Spleen (tissue), 7 donors: ENCODE data around the gene PSME1.
A peak's percentile ranks its signal among the peaks of the same experiment; 100 is the strongest.

ENCODE experiments used
- CTCF ChIP-seq, 11 experiments: fragments of 200-600 bp in 7 of 11; fragments of 450-650 bp in 4 of 11; sonication (generic) in 4 of 11; IDR thresholded peaks in 8 of 11; conservative IDR thresholded peaks in 3 of 11; 1 replicate in 7 of 11; 2 replicates in 4 of 11; pipeline versions ENCODE4 v1.4.0 to v1.8.0; 2016 to 2021; ENCODE audit warnings: antibody characterized with exemption in 11 of 11, inconsistent platforms in 4 of 11, mild to moderate bottlenecking in 1 of 11
- POLR2A ChIP-seq, 3 donors: fragments of 450-650 bp; IDR thresholded peaks; one replicate each; pipeline ENCODE4 v1.5.1; 2017; ENCODE audit warnings: antibody characterized with exemption in 3 of 3, mild to moderate bottlenecking in 1 of 3
- POLR2AphosphoS5 ChIP-seq, 3 donors: sonication (generic); formaldehyde crosslinking; IDR thresholded peaks; one replicate each; pipeline ENCODE4 v1.5.1; 2017; ENCODE audit warnings: antibody characterized with exemption in 3 of 3
- donor health status: DM: no; HTN: no; CAD: no; lungs with moderate emphysema.
- donor health status: DM: no; HTN: no; CAD: no.
- donor health status: DM: no; HTN: no; CAD: no.

- TF ChIP-seq POLR2A (IDR thresholded peaks at IDR 0.05) (no peak), CTCF (IDR thresholded peaks at IDR 0.05 in 8 of 11, conservative IDR thresholded peaks at IDR 0.05 in 3 of 11) (no peak), POLR2AphosphoS5 (IDR thresholded peaks at IDR 0.05) (peak in 1 of 3 donors; percentile 15)
Observed at GRCh38 chr14:24119691-24120090, 16.3 kb upstream of the PSME1 start.
